ENCODE data around the gene ACAP1. TPM values are rescaled to one million over a fixed set of nuclear protein-coding genes. Genes with fewer than 3 reads are reported as not detected.

Gene ACAP1
- total RNA-seq, 1 experiment from 2014 or later = 58.6 TPM

GRCh38 chr17:7314719-7315569, 21.4 kb upstream of the ACAP1 start, which contains the start of gene GPS2 (continued):
- TF ChIP-seq FOXP4 (CRISPR knock-in tag; IDR thresholded peaks at IDR 0.05) (peak; percentile 66; the same call in 1 of the 2 replicates), NFATC4 (CRISPR knock-in tag; IDR thresholded peaks at IDR 0.05) (no peak), ZBTB43 (CRISPR knock-in tag; IDR thresholded peaks at IDR 0.05) (no peak), TP53 (CRISPR knock-in tag; IDR thresholded peaks at IDR 0.05) (0 out of 2 replicates have a peak, but pooled peaks have one; percentile 72), ZNF281 (CRISPR knock-in tag; IDR thresholded peaks at IDR 0.05) (no peak), E2F4 (CRISPR knock-in tag; IDR thresholded peaks at IDR 0.05; ENCODE audit: borderline replicate concordance, low read depth) (0 out of 2 replicates have a peak, but pooled peaks have one; percentile 17), ZSCAN18 (CRISPR knock-in tag; IDR thresholded peaks at IDR 0.05) (no peak), ZNF416 (CRISPR knock-in tag; IDR thresholded peaks at IDR 0.05) (peak; percentile 74; the same call in 1 of the 2 replicates), ZBTB21 (CRISPR knock-in tag; IDR thresholded peaks at IDR 0.05; ENCODE audit: borderline replicate concordance) (peak; percentile 78; the same call in 1 of the 2 replicates), ETV6 (CRISPR knock-in tag; IDR thresholded peaks at IDR 0.05) (peak; percentile 48; the same call in 1 of the 2 replicates)

- CTCF ChIA-PET = interaction anchor here (0.8 to 3.3 kb wide), 5 partner anchors 14 to 245 kb away, joined by 3 to 19 read pairs (median 6); partner anchors contain the start of gene NEURL4
- POLR2A ChIA-PET = interaction anchor here (0.6 to 3.9 kb wide), 3 partner anchors 14 to 128 kb away, joined by 4 to 21 read pairs (median 5); partner anchors contain the start of genes ACAP1 and NEURL4
- no peak for DNase-seq (ENCODE audit: low spot score)
- Mint-ChIP-seq H3K4me3 (peak overlapping the region; percentile 75), H3K27ac (peak overlapping the region; percentile 57), H3K9me3 (no peaks in the 10 kb centered on the region), H3K4me1 (peaks cover 22% of the 10 kb centered on the region), H3K36me3 (peaks cover 47% of the 10 kb centered on the region), H3K27me3 (ENCODE audit: low read depth) (no peaks in the 10 kb centered on the region)
- TF ChIP-seq MXD4 (CRISPR knock-in tag; IDR thresholded peaks at IDR 0.05; ENCODE audit: borderline replicate concordance) (no peak), SMAD4 (CRISPR knock-in tag; IDR thresholded peaks at IDR 0.05) (no peak), ZBTB21 (CRISPR knock-in tag; IDR thresholded peaks at IDR 0.05; ENCODE audit: borderline replicate concordance) (0 out of 2 replicates have a peak, but pooled peaks have one; percentile 6), NFATC4 (CRISPR knock-in tag; IDR thresholded peaks at IDR 0.05) (no peak), TEAD1 (CRISPR knock-in tag; IDR thresholded peaks at IDR 0.05) (no peak), RELA (CRISPR knock-in tag; IDR thresholded peaks at IDR 0.05; ENCODE audit: borderline replicate concordance) (no peak), TP53 (CRISPR knock-in tag; IDR thresholded peaks at IDR 0.05) (0 out of 2 replicates have a peak, but pooled peaks have one; percentile 10)
- no peak; the same call in 1 of the 2 replicates for ATAC-seq
These were observed 20.6 kb upstream of the ACAP1 start for GRCh38 chr17:7315570-7316235.
